ENCODE data around the gene CXCR1.
"Not testable (repeated sequence)": the region's sequence is repeated elsewhere in the genome, so short reads cannot be mapped to it uniquely, and the experiment has no call there.

The CXCR1 gene

GRCh38 chr2:218155953-218156479 lies 10.7 kb downstream of the CXCR1 start:
- no peak for DNase-seq

GRCh38 chr2:218152777-218153176 lies 14.0 kb downstream of the CXCR1 start:
- no peak for DNase-seq

GRCh38 chr2:218152172-218152571 lies 14.6 kb downstream of the CXCR1 start:
- no peak for DNase-seq

- no peak for DNase-seq
Observed at GRCh38 chr2:218149848-218150440, 16.8 kb downstream of the CXCR1 start.

GRCh38 chr2:218149098-218149497 lies 17.7 kb downstream of the CXCR1 start:
- DNase-seq, result no peak

GRCh38 chr2:218146056-218146455 lies 20.7 kb downstream of the CXCR1 start:
- DNase-seq, result no peak

- no peak for DNase-seq
Observed at GRCh38 chr2:218145124-218145523, 21.6 kb downstream of the CXCR1 start.

GRCh38 chr2:218138047-218138446 lies 28.7 kb downstream of the CXCR1 start:
- DNase-seq, result no peak

- no peak for DNase-seq
Observed at GRCh38 chr2:218137514-218137913, 29.2 kb downstream of the CXCR1 start.

- no peak for DNase-seq
Observed at GRCh38 chr2:218130822-218131221, 35.9 kb downstream of the CXCR1 start.

GRCh38 chr2:218130377-218130776 lies 36.4 kb downstream of the CXCR1 start:
- no peak for DNase-seq

- DNase-seq, result no peak
Observed at GRCh38 chr2:218129458-218130135, 37.2 kb downstream of the CXCR1 start.

GRCh38 chr2:218128781-218129457 lies 37.8 kb downstream of the CXCR1 start:
- no peak for DNase-seq

- no peak for DNase-seq
Observed at GRCh38 chr2:218127929-218128455, 38.8 kb downstream of the CXCR1 start.

- DNase-seq, result no peak
Observed at GRCh38 chr2:218125626-218126080, 41.1 kb downstream of the CXCR1 start, which contains the start of gene CXCR2. Gene CXCR2, plus strand, starts transcription at chr2:218126028. Its CDS starts 8,774 bp downstream, at chr2:218134802.

GRCh38 chr2:218125095-218125494 lies 41.7 kb downstream of the CXCR1 start:
- no peak for DNase-seq

- no peak for DNase-seq
Observed at GRCh38 chr2:218123986-218124385, 42.8 kb downstream of the CXCR1 start.

GRCh38 chr2:218122286-218122685 lies 44.5 kb downstream of the CXCR1 start:
- DNase-seq, result not testable (repeated sequence)

- not testable (repeated sequence) for DNase-seq
Observed at GRCh38 chr2:218121789-218122188, 45.0 kb downstream of the CXCR1 start.

Measured in NCI-H2081 (cell line).